GM18526 (cell line): Measurements from ENCODE around the gene SNX1.

Experiments used
- POLR2A ChIP-seq: IDR thresholded peaks from 3 replicates; pipeline ENCODE4 v1.6.1; 2011; ENCODE audit not compliant: insufficient read length; ENCODE audit errors: extremely low read depth

The SNX1 gene

GRCh38 chr15:64148581-64148980 is 52.8 kb downstream of the SNX1 start:
- TF ChIP-seq POLR2A = no peak

DNA sequence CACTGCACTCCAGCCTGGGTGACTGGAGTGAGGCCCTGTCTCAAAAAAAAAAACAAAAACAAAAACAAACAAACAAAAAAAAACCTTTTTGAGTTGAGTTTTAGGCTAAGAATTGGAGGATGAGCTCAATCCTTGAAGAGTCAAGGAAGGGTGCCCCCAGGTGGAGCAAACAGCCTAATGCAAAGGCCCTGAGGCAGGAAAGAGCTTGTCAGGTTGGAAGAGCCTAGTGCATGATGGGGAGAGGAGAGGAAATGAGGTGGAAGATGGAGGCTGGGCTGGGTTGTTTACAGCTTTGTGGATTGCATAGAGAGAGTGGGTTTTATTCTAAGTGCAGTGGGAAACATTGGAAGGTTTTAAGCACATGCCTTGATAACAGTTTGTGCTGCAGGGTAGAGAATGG is 53.6 kb downstream of the SNX1 start:
- no peak for TF ChIP-seq POLR2A

DNA sequence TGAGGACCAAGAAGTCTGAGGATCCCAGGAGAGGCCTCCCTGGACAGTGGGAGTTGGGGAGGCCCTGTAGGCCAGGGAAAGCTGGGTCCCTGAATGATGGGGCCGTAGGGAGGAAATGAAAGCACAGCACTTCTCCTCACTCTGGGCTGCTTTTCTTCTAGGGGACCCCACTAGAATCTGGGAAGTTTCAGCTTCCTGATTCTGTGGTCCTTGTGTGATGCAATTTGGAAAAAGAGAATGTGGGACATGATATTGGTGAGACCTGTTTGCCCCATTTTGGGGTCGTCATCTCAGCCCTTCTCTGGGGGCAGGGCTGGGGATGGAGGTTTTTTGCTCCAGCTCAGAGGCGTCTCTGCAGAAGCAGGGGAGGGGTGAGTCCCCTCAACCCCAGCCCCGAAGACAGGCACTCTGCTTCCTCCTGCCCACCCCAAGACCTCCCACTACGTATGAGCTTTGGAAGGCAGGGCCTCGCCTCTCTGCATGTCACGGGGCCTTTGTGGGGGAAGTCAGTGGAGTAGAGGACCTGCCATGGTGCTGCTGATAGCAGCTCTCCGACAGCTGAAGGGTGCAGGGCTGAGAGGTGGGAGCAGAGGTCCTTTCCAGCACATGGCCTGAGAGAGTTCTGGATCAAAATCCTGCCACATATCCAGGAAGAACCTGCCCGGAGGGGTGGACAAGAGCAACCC is 54.3 kb downstream of the SNX1 start:
- TF ChIP-seq POLR2A = no peak

GRCh38 chr15:64151727-64152506 is 56.1 kb downstream of the SNX1 start, which contains the start of gene SNX22:
Gene SNX22, plus strand, starts transcription at chr15:64151731. Its CDS starts 45 bp downstream, at chr15:64151776.
- peak; percentile 90 for TF ChIP-seq POLR2A

GRCh38 chr15:64152507-64153387 is 57.0 kb downstream of the SNX1 start:
- peak; percentile 41 for TF ChIP-seq POLR2A

- TF ChIP-seq POLR2A = no peak
These were observed 57.9 kb downstream of the SNX1 start for GRCh38 chr15:64153480-64154367.

DNA sequence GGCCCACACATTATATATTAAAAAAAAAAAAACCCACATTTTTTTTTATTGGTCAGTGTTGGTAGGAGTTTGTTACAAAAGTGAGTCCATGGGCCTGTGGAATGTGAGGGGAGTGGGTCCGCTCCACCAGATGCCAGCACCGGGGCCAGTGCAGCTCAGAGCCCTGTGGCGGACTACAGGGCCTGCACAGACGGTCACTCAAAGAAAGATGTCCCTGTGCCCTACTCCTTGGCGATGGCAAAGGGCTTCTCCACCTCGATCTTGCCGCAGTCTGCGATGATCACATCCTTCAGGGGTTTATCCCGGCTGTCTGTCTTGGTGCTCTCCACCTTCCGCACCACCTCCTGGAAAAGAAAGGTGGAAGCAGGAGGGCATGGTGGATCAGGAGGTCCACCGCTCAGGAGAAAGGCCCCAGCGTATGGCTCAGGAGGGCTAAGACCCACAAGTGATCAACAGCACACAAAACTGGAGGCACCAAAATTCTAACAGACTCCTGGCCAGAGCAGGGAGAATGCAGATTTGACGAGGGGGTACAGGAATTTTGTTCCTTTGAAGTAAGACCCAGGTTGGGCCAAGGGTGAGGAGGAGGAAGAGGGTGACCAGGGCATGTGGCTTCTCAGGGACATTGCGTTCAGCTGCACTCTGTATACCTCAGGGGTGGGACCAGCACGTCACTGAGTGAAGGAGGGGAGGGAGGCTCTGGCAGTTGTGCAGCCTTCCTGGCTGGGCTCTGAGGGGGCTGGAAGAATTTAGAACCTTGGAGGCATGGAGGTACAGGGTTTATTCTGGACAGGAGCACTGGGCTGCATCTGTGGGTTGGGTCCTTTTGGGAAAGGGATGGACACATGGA is 60.2 kb downstream of the SNX1 start:
- no peak for TF ChIP-seq POLR2A

DNA sequence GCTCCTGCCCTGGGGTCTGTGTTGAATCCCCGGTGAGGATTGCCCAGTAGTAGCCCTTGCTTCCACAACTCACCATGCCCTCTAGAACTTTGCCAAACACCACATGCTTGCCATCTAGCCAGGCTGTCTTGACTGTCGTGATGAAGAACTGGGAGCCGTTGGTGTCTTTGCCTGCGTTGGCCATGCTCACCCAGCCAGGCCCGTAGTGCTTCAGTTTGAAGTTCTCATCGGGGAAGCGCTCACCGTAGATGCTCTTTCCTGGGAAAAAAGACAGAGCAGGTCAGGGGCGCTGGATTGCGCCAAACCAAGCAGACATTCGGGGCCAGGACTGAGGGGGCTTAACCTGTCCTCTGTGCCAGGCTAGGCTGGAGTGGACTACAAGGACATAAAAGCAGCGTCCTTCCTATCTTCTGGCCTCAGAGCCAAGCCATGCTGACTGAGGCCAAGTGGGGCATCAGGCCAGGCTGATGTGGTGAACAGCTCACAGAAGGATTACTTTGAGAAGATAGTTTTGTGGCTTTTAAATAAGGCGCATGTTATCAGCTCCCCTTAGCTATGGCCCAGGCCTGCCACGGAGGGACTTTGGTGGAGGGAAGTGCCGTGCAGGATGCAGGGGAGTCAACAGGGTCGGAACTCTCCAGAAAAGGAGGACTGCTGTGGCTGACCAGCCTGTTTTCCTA is 61.0 kb downstream of the SNX1 start:
- peak; percentile 10 for TF ChIP-seq POLR2A

GRCh38 chr15:64157599-64158125 is 61.9 kb downstream of the SNX1 start:
- TF ChIP-seq POLR2A = no peak

DNA sequence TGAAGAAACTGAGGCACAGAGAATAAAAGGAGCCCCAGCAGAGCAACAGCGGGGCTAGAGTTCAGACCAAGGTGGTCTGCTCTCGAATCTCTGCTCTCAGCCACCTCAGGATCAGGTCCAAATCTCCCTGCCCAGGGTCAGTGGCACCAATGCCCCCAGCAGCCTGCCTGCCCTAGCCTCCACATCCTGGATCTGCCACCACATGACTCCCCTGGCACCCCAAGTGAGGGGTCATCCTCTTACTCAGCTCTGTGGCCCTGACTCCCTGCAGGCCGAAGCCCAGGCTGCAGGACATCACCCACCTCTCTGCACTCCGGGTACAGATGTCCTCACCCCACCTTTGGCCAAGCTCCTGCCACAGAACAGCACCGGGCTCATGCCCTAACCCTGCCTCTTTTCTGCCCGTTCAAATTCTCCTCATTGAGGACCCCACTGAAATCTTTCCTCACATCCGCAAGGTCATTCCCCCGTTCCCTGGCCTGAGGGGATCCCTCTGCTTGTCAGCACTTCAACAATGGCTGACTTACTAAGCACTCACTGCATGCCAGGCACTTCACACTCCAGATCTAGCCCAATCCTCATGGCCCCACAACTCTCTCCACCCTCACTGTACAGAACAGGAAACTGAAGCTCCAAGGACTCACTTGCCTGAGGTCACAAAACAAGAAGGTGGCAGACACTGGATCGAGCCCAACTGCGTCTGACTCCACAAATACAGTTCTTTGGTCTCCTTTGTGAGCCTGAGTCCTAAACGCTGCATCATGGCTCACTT is 62.8 kb downstream of the SNX1 start:
- TF ChIP-seq POLR2A = peak; percentile 21

DNA sequence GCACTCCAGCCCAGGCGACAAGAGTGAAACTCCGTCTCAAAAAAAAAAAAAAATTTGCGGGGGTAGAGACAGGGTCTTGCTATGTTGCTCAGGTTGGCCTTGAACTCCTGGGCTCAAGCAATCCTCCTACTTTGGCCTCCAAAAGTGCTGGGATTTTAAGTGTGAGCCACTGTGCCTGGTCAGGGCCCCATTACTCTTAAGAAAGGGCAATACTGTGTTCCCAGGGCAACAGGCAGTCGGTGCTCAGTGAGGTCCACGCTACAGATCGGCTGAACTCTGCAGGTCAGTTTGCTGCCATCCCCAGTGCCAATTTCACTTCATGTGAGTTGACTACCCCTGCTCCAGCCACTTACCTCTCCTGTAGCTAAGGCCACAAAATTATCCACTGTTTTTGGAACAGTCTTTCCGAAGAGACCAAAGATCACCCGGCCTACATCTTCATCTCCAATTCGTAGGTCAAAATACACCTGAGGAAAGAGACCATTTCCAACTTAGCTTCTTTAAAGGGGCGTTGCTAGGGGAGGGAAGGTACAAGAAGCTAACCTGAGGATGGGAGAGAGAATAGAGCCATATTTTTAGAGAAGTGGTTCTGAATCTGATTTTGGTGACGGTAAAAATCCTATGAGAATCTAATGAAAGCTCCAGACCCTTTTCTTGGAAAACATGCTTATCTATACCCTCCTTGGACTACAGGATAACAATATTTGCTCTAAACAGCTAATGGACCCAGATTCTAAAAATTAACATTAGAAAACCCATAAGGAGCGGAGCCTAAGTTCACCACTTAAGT is 66.1 kb downstream of the SNX1 start:
- no peak for TF ChIP-seq POLR2A
